ENCODE measurements around the gene WNK2.
"Not testable (repeated sequence)": the region's sequence is repeated elsewhere in the genome, so short reads cannot be mapped to it uniquely, and the experiment has no call there.

Gene WNK2

DNA sequence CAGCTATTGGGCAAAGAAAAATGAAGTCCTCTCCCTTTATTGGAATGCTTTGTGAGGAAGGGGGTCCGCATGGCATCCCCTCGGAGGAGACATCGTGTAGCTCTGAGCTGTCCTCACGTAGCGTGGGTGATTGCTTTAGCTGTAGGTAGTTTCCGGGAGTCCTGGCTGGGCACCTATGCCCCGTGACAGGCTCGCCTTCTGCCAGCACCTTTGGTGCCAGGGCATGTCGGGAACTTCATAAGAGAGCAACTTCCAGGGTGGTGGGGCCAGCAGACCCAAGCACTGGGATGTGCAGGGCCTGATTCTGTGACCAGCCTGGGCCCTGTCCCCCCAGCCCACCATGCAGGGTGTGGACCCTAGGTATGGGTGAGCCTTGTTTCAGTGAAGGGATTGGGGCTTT is 64.0 kb downstream of the WNK2 start:
- no peak overlapping the region for H3K23ac ChIP-seq (ENCODE audit: low read length in 2 of 2)
- no peaks in the 10 kb centered on the region for H3K9me3 ChIP-seq (ENCODE audit: control insufficient read depth, low read length)
- H3K4ac ChIP-seq (ENCODE audit: low read depth in 1 of 2, low read length in 2 of 2), result no peak overlapping the region
- no peak overlapping the region for H2BK12ac ChIP-seq (ENCODE audit: low read length in 2 of 2)
- H3K4me1 ChIP-seq (ENCODE audit: control insufficient read depth, insufficient read depth, low read depth, low read length), result no peaks in the 10 kb centered on the region
- H2AK5ac ChIP-seq (ENCODE audit: low read length, severe bottlenecking), result no peak overlapping the region
- H3K14ac ChIP-seq (ENCODE audit: low read length in 2 of 2), result no peak overlapping the region
- H3K27ac ChIP-seq (ENCODE audit: low read length, poor library complexity, severe bottlenecking), result no peak overlapping the region
- peak overlapping the region; percentile 46 for H2BK15ac ChIP-seq (ENCODE audit: low read depth, poor library complexity, severe bottlenecking)
- no peak overlapping the region for H2BK120ac ChIP-seq (ENCODE audit: low read depth, low read length)
- no peak overlapping the region for H4K8ac ChIP-seq (ENCODE audit: low read length)
- no peaks in the 10 kb centered on the region for H3K36me3 ChIP-seq (ENCODE audit: control insufficient read depth in 1 of 2, insufficient read depth in 2 of 2, low read depth in 1 of 2, low read length in 2 of 2)
- WGBS, result 91% methylated on average over 8 of the region's 9 CpGs
- H3K79me1 ChIP-seq (replicated peaks; ENCODE audit: low read length, poor library complexity, severe bottlenecking), result no peaks in the 10 kb centered on the region
- no peak overlapping the region for H3K4me3 ChIP-seq (ENCODE audit: insufficient read depth in 1 of 2, low read depth in 1 of 2, low read length in 2 of 2)
- no peak overlapping the region for H2BK5ac ChIP-seq (ENCODE audit: low read depth, low read length, poor library complexity, severe bottlenecking)
- H2AFZ ChIP-seq (ENCODE audit: low read depth, low read length), result no peak overlapping the region
- H4K91ac ChIP-seq (ENCODE audit: low read length), result no peak overlapping the region
- peaks cover 5 to 12% of the 10 kb centered on the region in 2 experiments for H3K27me3 ChIP-seq (ENCODE audit: control insufficient read depth in 1 of 2, insufficient read depth in 1 of 2, low read length in 2 of 2)
- no peak overlapping the region for H3K18ac ChIP-seq (ENCODE audit: low read depth in 1 of 2, low read length in 2 of 2)
- no peak overlapping the region for H3K9ac ChIP-seq (ENCODE audit: low read length)
- no peak overlapping the region for H3K4me2 ChIP-seq (ENCODE audit: low read length, poor library complexity, severe bottlenecking)
- no peak for DNase-seq

DNA sequence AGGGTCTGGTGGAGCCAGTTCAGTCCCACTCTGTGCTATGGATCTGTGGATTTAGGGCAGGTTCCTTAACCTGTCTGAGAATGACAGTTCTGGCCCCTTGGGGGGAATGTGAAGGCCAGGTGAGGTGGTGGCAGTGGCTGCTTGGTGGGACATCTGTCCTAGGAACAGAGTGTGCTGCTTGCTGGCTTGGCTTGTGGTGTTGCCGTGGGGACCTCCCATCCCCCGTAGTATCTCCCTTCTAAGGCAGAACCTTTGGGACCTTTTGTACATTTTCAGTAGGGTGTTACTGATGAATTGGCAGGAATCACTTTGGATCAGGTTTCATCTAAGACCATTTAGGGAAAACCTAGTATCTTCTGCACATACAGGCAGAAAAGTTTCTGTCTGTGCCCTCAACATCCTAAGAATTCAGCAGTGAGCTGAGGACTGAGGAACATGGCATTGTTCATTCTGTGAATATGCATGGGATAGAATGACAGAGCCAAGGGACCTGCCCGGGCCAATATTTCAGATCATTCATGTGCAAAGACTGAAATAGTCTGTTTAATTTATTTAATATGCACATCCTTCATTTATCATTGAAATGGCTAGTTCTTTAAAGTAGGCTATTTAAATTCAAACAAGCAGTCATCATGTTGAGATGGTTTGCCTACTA is 64.6 kb downstream of the WNK2 start:
- H3K18ac ChIP-seq (ENCODE audit: low read depth in 1 of 2, low read length in 2 of 2), result no peak overlapping the region
- no peaks in the 10 kb centered on the region for H3K4me1 ChIP-seq (ENCODE audit: control insufficient read depth, insufficient read depth, low read depth, low read length)
- H4K91ac ChIP-seq (ENCODE audit: low read length), result no peak overlapping the region
- H2AFZ ChIP-seq (ENCODE audit: low read depth, low read length), result no peak overlapping the region
- no peak overlapping the region for H2BK12ac ChIP-seq (ENCODE audit: low read length in 2 of 2)
- H3K14ac ChIP-seq (ENCODE audit: low read length in 2 of 2), result no peak overlapping the region
- no peak overlapping the region for H3K4me2 ChIP-seq (ENCODE audit: low read length, poor library complexity, severe bottlenecking)
- no peak overlapping the region for H2AK5ac ChIP-seq (ENCODE audit: low read length, severe bottlenecking)
- H3K4ac ChIP-seq (ENCODE audit: low read depth in 1 of 2, low read length in 2 of 2), result no peak overlapping the region
- no peak overlapping the region for H2BK120ac ChIP-seq (ENCODE audit: low read depth, low read length)
- no CpG with 5 or more reads among the region's 3 CpGs for WGBS
- H3K9me3 ChIP-seq (ENCODE audit: control insufficient read depth, low read length), result no peaks in the 10 kb centered on the region
- no peak overlapping the region for H2BK5ac ChIP-seq (ENCODE audit: low read depth, low read length, poor library complexity, severe bottlenecking)
- H2BK15ac ChIP-seq (ENCODE audit: low read depth, poor library complexity, severe bottlenecking), result no peak overlapping the region
- H3K79me1 ChIP-seq (replicated peaks; ENCODE audit: low read length, poor library complexity, severe bottlenecking), result no peaks in the 10 kb centered on the region
- no peaks in the 10 kb centered on the region for H3K36me3 ChIP-seq (ENCODE audit: control insufficient read depth in 1 of 2, insufficient read depth in 2 of 2, low read depth in 1 of 2, low read length in 2 of 2)
- no peak overlapping the region for H3K9ac ChIP-seq (ENCODE audit: low read length)
- H3K27ac ChIP-seq (ENCODE audit: low read length, poor library complexity, severe bottlenecking), result no peak overlapping the region
- H3K27me3 ChIP-seq (ENCODE audit: control insufficient read depth in 1 of 2, insufficient read depth in 1 of 2, low read length in 2 of 2), result peaks cover 10 to 14% of the 10 kb centered on the region in 2 experiments
- no peak overlapping the region for H3K23ac ChIP-seq (ENCODE audit: low read length in 2 of 2)
- no peak overlapping the region for H4K8ac ChIP-seq (ENCODE audit: low read length)
- DNase-seq, result no peak
- H3K4me3 ChIP-seq (ENCODE audit: insufficient read depth in 1 of 2, low read depth in 1 of 2, low read length in 2 of 2), result no peak overlapping the region

- Histone ChIP-seq H3K18ac (ENCODE audit: low read depth in 1 of 2, low read length in 2 of 2) (no peak overlapping the region), H3K9ac (ENCODE audit: low read length) (no peak overlapping the region), H2AFZ (ENCODE audit: low read depth, low read length) (no peak overlapping the region), H3K4me3 (ENCODE audit: insufficient read depth in 1 of 2, low read depth in 1 of 2, low read length in 2 of 2) (no peak overlapping the region), H3K27ac (ENCODE audit: low read length, poor library complexity, severe bottlenecking) (no peak overlapping the region), H3K79me1 (replicated peaks; ENCODE audit: low read length, poor library complexity, severe bottlenecking) (no peaks in the 10 kb centered on the region), H3K4me1 (ENCODE audit: control insufficient read depth, insufficient read depth, low read depth, low read length) (no peaks in the 10 kb centered on the region), H4K91ac (ENCODE audit: low read length) (no peak overlapping the region), H2BK5ac (ENCODE audit: low read depth, low read length, poor library complexity, severe bottlenecking) (no peak overlapping the region), H2BK120ac (ENCODE audit: low read depth, low read length) (no peak overlapping the region), H2BK12ac (ENCODE audit: low read length in 2 of 2) (no peak overlapping the region), H3K9me3 (ENCODE audit: control insufficient read depth, low read length) (no peaks in the 10 kb centered on the region), H2AK5ac (ENCODE audit: low read length, severe bottlenecking) (no peak overlapping the region), H3K4me2 (ENCODE audit: low read length, poor library complexity, severe bottlenecking) (no peak overlapping the region), H3K4ac (ENCODE audit: low read depth in 1 of 2, low read length in 2 of 2) (no peak overlapping the region), H3K36me3 (ENCODE audit: control insufficient read depth in 1 of 2, insufficient read depth in 2 of 2, low read depth in 1 of 2, low read length in 2 of 2) (no peaks in the 10 kb centered on the region), H3K27me3 (ENCODE audit: control insufficient read depth in 1 of 2, insufficient read depth in 1 of 2, low read length in 2 of 2) (peaks cover 8 to 14% of the 10 kb centered on the region in 2 experiments), H3K23ac (ENCODE audit: low read length in 2 of 2) (no peak overlapping the region), H3K14ac (ENCODE audit: low read length in 2 of 2) (peak overlapping the region in 1 of 2 experiments; percentile 74), H4K8ac (ENCODE audit: low read length) (no peak overlapping the region), H2BK15ac (ENCODE audit: low read depth, poor library complexity, severe bottlenecking) (no peak overlapping the region)
- DNase-seq, result no peak
- WGBS, result 87% methylated on average over 4 of the region's 4 CpGs
Observed at GRCh38 chr9:93250185-93250584, 66.2 kb downstream of the WNK2 start.

- H2AK5ac ChIP-seq (ENCODE audit: low read length, severe bottlenecking); DNase-seq; H2BK120ac ChIP-seq (ENCODE audit: low read depth, low read length); H3K4me3 ChIP-seq (ENCODE audit: insufficient read depth in 1 of 2, low read depth in 1 of 2, low read length in 2 of 2); H3K9me3 ChIP-seq (ENCODE audit: control insufficient read depth, low read length); H2BK12ac ChIP-seq (ENCODE audit: low read length in 2 of 2); H3K27ac ChIP-seq (ENCODE audit: low read length, poor library complexity, severe bottlenecking); H3K4me1 ChIP-seq (ENCODE audit: control insufficient read depth, insufficient read depth, low read depth, low read length); H3K9ac ChIP-seq (ENCODE audit: low read length); H3K14ac ChIP-seq (ENCODE audit: low read length in 2 of 2); H2BK5ac ChIP-seq (ENCODE audit: low read depth, low read length, poor library complexity, severe bottlenecking); H3K18ac ChIP-seq (ENCODE audit: low read depth in 1 of 2, low read length in 2 of 2); H3K36me3 ChIP-seq (ENCODE audit: control insufficient read depth in 1 of 2, insufficient read depth in 2 of 2, low read depth in 1 of 2, low read length in 2 of 2); H3K23ac ChIP-seq (ENCODE audit: low read length in 2 of 2); H2AFZ ChIP-seq (ENCODE audit: low read depth, low read length); H3K4me2 ChIP-seq (ENCODE audit: low read length, poor library complexity, severe bottlenecking); H2BK15ac ChIP-seq (ENCODE audit: low read depth, poor library complexity, severe bottlenecking); H4K8ac ChIP-seq (ENCODE audit: low read length); H3K4ac ChIP-seq (ENCODE audit: low read depth in 1 of 2, low read length in 2 of 2); H4K91ac ChIP-seq (ENCODE audit: low read length); H3K79me1 ChIP-seq (replicated peaks; ENCODE audit: low read length, poor library complexity, severe bottlenecking); H3K27me3 ChIP-seq (ENCODE audit: control insufficient read depth in 1 of 2, insufficient read depth in 1 of 2, low read length in 2 of 2): not testable (repeated sequence)
- 92% methylated on average over 7 of the region's 8 CpGs for WGBS
Observed at GRCh38 chr9:93251309-93251708, 67.4 kb downstream of the WNK2 start.
